Measurements from ENCODE around the gene PTPRC. TPM values are rescaled to one million over a fixed set of nuclear protein-coding genes. Genes with fewer than 3 reads are reported as not detected.

PTPRC gene
- total RNA-seq, 1 experiment from 2014 or later, result 1.4 TPM

- TF ChIP-seq SIN3A (IDR thresholded peaks at IDR 0.05; ENCODE audit: borderline replicate concordance, insufficient read depth, low read depth, low read length) (no peak), POLR2AphosphoS5 (IDR thresholded peaks at IDR 0.05; ENCODE audit: low read depth, low read length) (no peak), TCF7L2 (IDR thresholded peaks at IDR 0.05; ENCODE audit: low read depth, low read length) (no peak)
- TF ChIP-seq, protein P1, sequence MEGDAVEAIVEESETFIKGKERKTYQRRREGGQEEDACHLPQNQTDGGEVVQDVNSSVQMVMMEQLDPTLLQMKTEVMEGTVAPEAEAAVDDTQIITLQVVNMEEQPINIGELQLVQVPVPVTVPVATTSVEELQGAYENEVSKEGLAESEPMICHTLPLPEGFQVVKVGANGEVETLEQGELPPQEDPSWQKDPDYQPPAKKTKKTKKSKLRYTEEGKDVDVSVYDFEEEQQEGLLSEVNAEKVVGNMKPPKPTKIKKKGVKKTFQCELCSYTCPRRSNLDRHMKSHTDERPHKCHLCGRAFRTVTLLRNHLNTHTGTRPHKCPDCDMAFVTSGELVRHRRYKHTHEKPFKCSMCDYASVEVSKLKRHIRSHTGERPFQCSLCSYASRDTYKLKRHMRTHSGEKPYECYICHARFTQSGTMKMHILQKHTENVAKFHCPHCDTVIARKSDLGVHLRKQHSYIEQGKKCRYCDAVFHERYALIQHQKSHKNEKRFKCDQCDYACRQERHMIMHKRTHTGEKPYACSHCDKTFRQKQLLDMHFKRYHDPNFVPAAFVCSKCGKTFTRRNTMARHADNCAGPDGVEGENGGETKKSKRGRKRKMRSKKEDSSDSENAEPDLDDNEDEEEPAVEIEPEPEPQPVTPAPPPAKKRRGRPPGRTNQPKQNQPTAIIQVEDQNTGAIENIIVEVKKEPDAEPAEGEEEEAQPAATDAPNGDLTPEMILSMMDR (IDR thresholded peaks at IDR 0.05), result no peak
- TF ChIP-seq, protein P2, sequence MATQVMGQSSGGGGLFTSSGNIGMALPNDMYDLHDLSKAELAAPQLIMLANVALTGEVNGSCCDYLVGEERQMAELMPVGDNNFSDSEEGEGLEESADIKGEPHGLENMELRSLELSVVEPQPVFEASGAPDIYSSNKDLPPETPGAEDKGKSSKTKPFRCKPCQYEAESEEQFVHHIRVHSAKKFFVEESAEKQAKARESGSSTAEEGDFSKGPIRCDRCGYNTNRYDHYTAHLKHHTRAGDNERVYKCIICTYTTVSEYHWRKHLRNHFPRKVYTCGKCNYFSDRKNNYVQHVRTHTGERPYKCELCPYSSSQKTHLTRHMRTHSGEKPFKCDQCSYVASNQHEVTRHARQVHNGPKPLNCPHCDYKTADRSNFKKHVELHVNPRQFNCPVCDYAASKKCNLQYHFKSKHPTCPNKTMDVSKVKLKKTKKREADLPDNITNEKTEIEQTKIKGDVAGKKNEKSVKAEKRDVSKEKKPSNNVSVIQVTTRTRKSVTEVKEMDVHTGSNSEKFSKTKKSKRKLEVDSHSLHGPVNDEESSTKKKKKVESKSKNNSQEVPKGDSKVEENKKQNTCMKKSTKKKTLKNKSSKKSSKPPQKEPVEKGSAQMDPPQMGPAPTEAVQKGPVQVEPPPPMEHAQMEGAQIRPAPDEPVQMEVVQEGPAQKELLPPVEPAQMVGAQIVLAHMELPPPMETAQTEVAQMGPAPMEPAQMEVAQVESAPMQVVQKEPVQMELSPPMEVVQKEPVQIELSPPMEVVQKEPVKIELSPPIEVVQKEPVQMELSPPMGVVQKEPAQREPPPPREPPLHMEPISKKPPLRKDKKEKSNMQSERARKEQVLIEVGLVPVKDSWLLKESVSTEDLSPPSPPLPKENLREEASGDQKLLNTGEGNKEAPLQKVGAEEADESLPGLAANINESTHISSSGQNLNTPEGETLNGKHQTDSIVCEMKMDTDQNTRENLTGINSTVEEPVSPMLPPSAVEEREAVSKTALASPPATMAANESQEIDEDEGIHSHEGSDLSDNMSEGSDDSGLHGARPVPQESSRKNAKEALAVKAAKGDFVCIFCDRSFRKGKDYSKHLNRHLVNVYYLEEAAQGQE (IDR thresholded peaks at IDR 0.05; ENCODE audit: insufficient read depth in 1 of 2, low read depth in 2 of 2, low read length in 1 of 2), result no peak
- Histone ChIP-seq H3K4me1 (ENCODE audit: control insufficient read depth, insufficient read depth, low read length) (no peaks in the 10 kb centered on the region), H3K36me3 (ENCODE audit: control insufficient read depth, insufficient read depth, low read length) (no peaks in the 10 kb centered on the region), H3K9me3 (ENCODE audit: control insufficient read depth, insufficient read depth, low read depth, low read length) (no peaks in the 10 kb centered on the region), H3K27me3 (ENCODE audit: control insufficient read depth, insufficient read depth, low read length) (no peaks in the 10 kb centered on the region), H3K4me3 (ENCODE audit: low read depth in 2 of 2, low read length in 2 of 2) (no peak overlapping the region), H3K27ac (ENCODE audit: low read length) (no peak overlapping the region)
- in situ Hi-C loops (cut with HindIII; ENCODE audit: low pct_unique_long_range_greater_than_20kb, low sequenced_read_pairs) (no loop called here), intact Hi-C loops (cut with micrococcal nuclease; ENCODE audit: unreplicated experiment) (no loop called here)
- DNase-seq (ENCODE audit: low read depth, low spot score) (no peak), ATAC-seq (no peak)
- no TSS peak for BruUV-seq (replicated peaks)
- POLR2A ChIA-PET, result interaction anchor here (0.6 kb wide), 1 partner anchor 1168 kb away, joined by 3 read pairs; no protein-coding TSS in a partner anchor
- CTCF ChIA-PET, result no interaction called here
These were observed 9.2 kb upstream of the PTPRC start for GRCh38 chr1:198629610-198630009.

- TF ChIP-seq, protein P1 (IDR thresholded peaks at IDR 0.05), result no peak
- TF ChIP-seq TCF7L2 (IDR thresholded peaks at IDR 0.05; ENCODE audit: low read depth, low read length), result no peak
- TF ChIP-seq POLR2AphosphoS5 (IDR thresholded peaks at IDR 0.05; ENCODE audit: low read depth, low read length), result no peak
- TF ChIP-seq SIN3A (IDR thresholded peaks at IDR 0.05; ENCODE audit: borderline replicate concordance, insufficient read depth, low read depth, low read length), result no peak
- TF ChIP-seq, protein P2 (IDR thresholded peaks at IDR 0.05; ENCODE audit: insufficient read depth in 1 of 2, low read depth in 2 of 2, low read length in 1 of 2), result no peak
- no peak for ATAC-seq
- no peak overlapping the region for H3K27ac ChIP-seq (ENCODE audit: low read length)
- CTCF ChIA-PET, result no interaction called here
- no peaks in the 10 kb centered on the region for H3K36me3 ChIP-seq (ENCODE audit: control insufficient read depth, insufficient read depth, low read length)
- intact Hi-C loops (cut with micrococcal nuclease; ENCODE audit: unreplicated experiment), result no loop called here
- no peaks in the 10 kb centered on the region for H3K4me1 ChIP-seq (ENCODE audit: control insufficient read depth, insufficient read depth, low read length)
- H3K9me3 ChIP-seq (ENCODE audit: control insufficient read depth, insufficient read depth, low read depth, low read length), result no peaks in the 10 kb centered on the region
- no peak overlapping the region for H3K4me3 ChIP-seq (ENCODE audit: low read depth in 2 of 2, low read length in 2 of 2)
- POLR2A ChIA-PET, result no interaction called here
- no TSS peak for BruUV-seq (replicated peaks)
- in situ Hi-C loops (cut with HindIII; ENCODE audit: low pct_unique_long_range_greater_than_20kb, low sequenced_read_pairs), result no loop called here
- H3K27me3 ChIP-seq (ENCODE audit: control insufficient read depth, insufficient read depth, low read length), result no peaks in the 10 kb centered on the region
- DNase-seq (ENCODE audit: low read depth, low spot score), result no peak
These were observed 8.0 kb upstream of the PTPRC start for GRCh38 chr1:198630863-198631262.
